Upper lobe of left lung (tissue), 4 donors: ENCODE results near the gene MALRD1.

Experiments
- EP300 ChIP-seq, 4 donors: sonication (generic); formaldehyde crosslinking; IDR thresholded peaks; one replicate each; pipeline ENCODE4 v1.5.1; 2017; ENCODE audit warnings: antibody characterized with exemption in 4 of 4, control low read depth in 2 of 4
- POLR2A ChIP-seq, 4 donors: fragments of 450-650 bp; IDR thresholded peaks; one replicate each; pipeline ENCODE4 v1.5.1; 2016 to 2017; ENCODE audit warnings: antibody characterized with exemption in 4 of 4, mild to moderate bottlenecking in 2 of 4
- POLR2AphosphoS5 ChIP-seq, 2 donors: sonication (generic); formaldehyde crosslinking; IDR thresholded peaks; one replicate each; pipeline ENCODE4 v1.5.1; 2017; ENCODE audit warnings: antibody characterized with exemption in 2 of 2
- TF ChIP-seq, protein P1 (sequence below), 6 experiments: fragments of 450-650 bp in 4 of 6; fragments of 200-600 bp in 2 of 6; sonication (generic) in 2 of 6; IDR thresholded peaks; one replicate each; pipeline ENCODE4 v1.5.1; 2016 to 2019; ENCODE audit warnings: antibody characterized with exemption in 6 of 6

DNA sequence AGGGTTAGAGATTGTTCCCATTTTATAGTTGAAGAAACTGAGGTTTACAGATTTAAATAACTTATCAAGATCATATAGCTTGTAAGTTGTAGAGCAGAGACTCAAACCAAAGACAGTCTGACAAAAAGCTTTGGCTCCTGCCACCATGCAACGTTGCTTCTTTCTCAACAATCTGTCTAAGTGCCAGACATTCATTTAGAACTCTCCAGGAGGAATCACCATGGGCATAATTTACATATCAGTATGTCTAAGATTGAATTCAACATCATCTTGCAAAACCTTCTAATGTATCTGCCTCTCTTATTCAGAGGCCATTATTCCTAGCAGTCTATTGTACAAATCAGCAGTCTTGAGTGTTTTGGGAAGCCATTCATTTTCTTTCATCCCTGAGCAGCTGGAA, 604.1 kb downstream of the MALRD1 start:
- no peak for TF ChIP-seq POLR2AphosphoS5 (IDR thresholded peaks at IDR 0.05)
- TF ChIP-seq EP300 (IDR thresholded peaks at IDR 0.05): no peak
- TF ChIP-seq, protein P1, sequence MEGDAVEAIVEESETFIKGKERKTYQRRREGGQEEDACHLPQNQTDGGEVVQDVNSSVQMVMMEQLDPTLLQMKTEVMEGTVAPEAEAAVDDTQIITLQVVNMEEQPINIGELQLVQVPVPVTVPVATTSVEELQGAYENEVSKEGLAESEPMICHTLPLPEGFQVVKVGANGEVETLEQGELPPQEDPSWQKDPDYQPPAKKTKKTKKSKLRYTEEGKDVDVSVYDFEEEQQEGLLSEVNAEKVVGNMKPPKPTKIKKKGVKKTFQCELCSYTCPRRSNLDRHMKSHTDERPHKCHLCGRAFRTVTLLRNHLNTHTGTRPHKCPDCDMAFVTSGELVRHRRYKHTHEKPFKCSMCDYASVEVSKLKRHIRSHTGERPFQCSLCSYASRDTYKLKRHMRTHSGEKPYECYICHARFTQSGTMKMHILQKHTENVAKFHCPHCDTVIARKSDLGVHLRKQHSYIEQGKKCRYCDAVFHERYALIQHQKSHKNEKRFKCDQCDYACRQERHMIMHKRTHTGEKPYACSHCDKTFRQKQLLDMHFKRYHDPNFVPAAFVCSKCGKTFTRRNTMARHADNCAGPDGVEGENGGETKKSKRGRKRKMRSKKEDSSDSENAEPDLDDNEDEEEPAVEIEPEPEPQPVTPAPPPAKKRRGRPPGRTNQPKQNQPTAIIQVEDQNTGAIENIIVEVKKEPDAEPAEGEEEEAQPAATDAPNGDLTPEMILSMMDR (IDR thresholded peaks at IDR 0.05): no peak
- TF ChIP-seq POLR2A (IDR thresholded peaks at IDR 0.05): no peak
